Transverse colon (tissue), 4 donors: Measurements from ENCODE around the gene APOBR. TPM values are rescaled to one million over a fixed set of nuclear protein-coding genes. Genes with fewer than 3 reads are reported as not detected.

Experiments used
- DNase-seq: peaks from one replicate; pipeline ENCODE4 v3.0.0-alpha.2; 2019
- H3K27ac ChIP-seq, 4 donors: fragments of 200-600 bp; sonication (generic); 2 replicates each; pipeline ENCODE4 v1.5.1; 2016 to 2018; ENCODE audit warnings: inconsistent platforms in 4 of 4
- H3K27me3 ChIP-seq: fragments of 200-600 bp; sonication (generic); 2 replicates; pipeline ENCODE4 v1.5.1; 2017; ENCODE audit warnings: inconsistent platforms
- H3K36me3 ChIP-seq, 4 donors: fragments of 200-600 bp; sonication (generic); 2 replicates each; pipeline ENCODE4 v1.5.1; 2017 to 2019; ENCODE audit warnings: inconsistent platforms in 4 of 4
- H3K4me1 ChIP-seq, 4 donors: fragments of 200-600 bp; sonication (generic); 2 replicates each; pipeline ENCODE4 v1.5.1; 2017 to 2020; ENCODE audit warnings: inconsistent platforms in 4 of 4
- H3K4me3 ChIP-seq, 4 donors: fragments of 200-600 bp; sonication (generic); 1 replicate in 1 of 4; 2 replicates in 3 of 4; pipeline versions ENCODE4 v1.5.1 to v1.6.1; 2017 to 2019; ENCODE audit warnings: inconsistent platforms in 4 of 4
- H3K9me3 ChIP-seq, 2 donors: fragments of 200-600 bp; sonication (generic); 2 replicates each; pipeline ENCODE4 v1.5.1; 2017 to 2019; ENCODE audit warnings: inconsistent platforms in 2 of 2
- CTCF ChIP-seq, 5 experiments: fragments of 200-600 bp in 3 of 5; fragments of 450-650 bp in 2 of 5; sonication (generic) in 3 of 5; IDR thresholded peaks; 1 replicate in 2 of 5; 2 replicates in 3 of 5; pipeline ENCODE4 v1.5.1; 2016 to 2017; ENCODE audit warnings: antibody characterized with exemption in 5 of 5, inconsistent platforms in 3 of 5, mild to moderate bottlenecking in 2 of 5, moderate library complexity in 1 of 5
- EP300 ChIP-seq: sonication (generic); formaldehyde crosslinking; IDR thresholded peaks from one replicate; pipeline ENCODE4 v1.6.1; 2017; ENCODE audit warnings: antibody characterized with exemption, low read depth
- POLR2A ChIP-seq: fragments of 450-650 bp; IDR thresholded peaks from one replicate; pipeline ENCODE4 v1.6.1; 2016; ENCODE audit warnings: antibody characterized with exemption, mild to moderate bottlenecking, moderate library complexity
- POLR2AphosphoS5 ChIP-seq, 3 donors: sonication (generic); formaldehyde crosslinking; IDR thresholded peaks; one replicate each; pipeline ENCODE4 v1.6.1; 2016; ENCODE audit warnings: antibody characterized with exemption in 3 of 3
- WGBS, 2 donors: methylation state at CpG; one replicate each; pipeline ENCODE4 v1.1.5; 2018; ENCODE audit warnings: low coverage in 1 of 2; 5-methylcytosine and 5-hydroxymethylcytosine counted together
- in situ Hi-C, 4 donors: fragments of 200-750 bp; cut with MboI; loops; one replicate each; pipeline versions ENCODE4 v1.15.0 to v1.15.1; 2017; ENCODE audit warnings: low sequenced_read_pairs in 3 of 4, low pct_ligation_motif_present in 1 of 4, low pct_unique_long_range_greater_than_20kb in 1 of 4
- intact Hi-C: fragments of 100-400 bp; cut with DNase I; formaldehyde crosslinking; loops from one replicate; pipeline ENCODE4 v1.15.1; 2023; ENCODE audit warnings: low total_unique reads
- total RNA-seq, 4 donors: library from RNA; depleted of rRNA; stranded (reverse); fragments of >200 nt; gene quantifications; one replicate each; pipeline ENCODE4 v1.1.0, GENCODE V29; 2016

The APOBR gene
- total RNA-seq, 4 donors from 2014 or later: 60.0 to 96.9 (median 61.7) TPM

- in situ Hi-C loops: loop anchor here in 1 of 4 donors (10.0 kb wide), 1 partner anchor 59 kb away; no protein-coding TSS in a partner anchor
- Histone ChIP-seq H3K27ac (no peak overlapping the region), H3K4me3 (no peak overlapping the region), H3K36me3 (peaks cover 0 to 49% (median 21%) of the 10 kb centered on the region in 4 donors), H3K27me3 (no peaks in the 10 kb centered on the region), H3K9me3 (no peaks in the 10 kb centered on the region), H3K4me1 (peaks cover 10 to 55% (median 15%) of the 10 kb centered on the region in 4 donors)
- 97% methylated on average over 4 of the region's 5 CpGs; no CpG with 5 or more reads in 1 of the 2 donors for WGBS, 2 donors
- TF ChIP-seq POLR2AphosphoS5 (IDR thresholded peaks at IDR 0.05) (no peak), POLR2A (no peak), EP300 (no peak), CTCF (IDR thresholded peaks at IDR 0.05) (no peak)
- no peak for DNase-seq
- intact Hi-C loops: loop anchor here (5.0 kb wide), 2 partner anchors 66 to 131 kb away; partner anchors contain the start of gene SGF29
Measured at GRCh38 chr16:28486266-28486665, 8.2 kb upstream of the APOBR start.

GRCh38 chr16:28491230-28491969, 3.0 kb upstream of the APOBR start:
- intact Hi-C loops: loop anchor here (1.0 kb wide), 1 partner anchor 47 kb away; the partner anchor contains the start of gene NUPR1
- WGBS, 2 donors: 0 to 2% methylated on average over 2 to 42 of the region's 42 CpGs

GRCh38 chr16:28491970-28492474, 2.4 kb upstream of the APOBR start, which contains the start of gene CLN3:
CLN3 (minus strand) TSS chr16:28492074; CDS start chr16:28491759, 315 bp downstream.
- intact Hi-C loops: loop anchor here (1.0 kb wide), 1 partner anchor 46 kb away; the partner anchor contains the start of gene NUPR1
- TF ChIP-seq CTCF (IDR thresholded peaks at IDR 0.05) (no peak), POLR2A (peak; percentile 53), POLR2AphosphoS5 (IDR thresholded peaks at IDR 0.05) (peak; percentile 62 to 78 (median 72)), EP300 (no peak)
- 0 to 1% methylated on average over 2 to 21 of the region's 21 CpGs for WGBS, 2 donors
- H3K4me1 ChIP-seq: peaks cover 5 to 70% (median 37%) of the 10 kb centered on the region in 4 donors
- peak within 1 kb of the TSS; percentile 61 to 100 (median 86) for H3K4me3 ChIP-seq
- no peaks in the 10 kb centered on the region for H3K27me3 ChIP-seq
- H3K9me3 ChIP-seq: no peaks in the 10 kb centered on the region
- H3K36me3 ChIP-seq: peaks cover 0 to 15% (median 7%) of the 10 kb centered on the region in 4 donors
- peak within 1 kb of the TSS; percentile 89 to 98 (median 95) for H3K27ac ChIP-seq
- in situ Hi-C loops: no loop called here
- DNase-seq: peak; percentile 94

More at GRCh38 chr16:28491230-28491969, 3.0 kb upstream of the APOBR start:
- DNase-seq: peak; percentile 53
- Histone ChIP-seq H3K9me3 (no peaks in the 10 kb centered on the region), H3K4me1 (peaks cover 5 to 64% (median 31%) of the 10 kb centered on the region in 4 donors), H3K27me3 (no peaks in the 10 kb centered on the region), H3K36me3 (peaks cover 0 to 16% (median 8%) of the 10 kb centered on the region in 4 donors), H3K27ac (peak overlapping the region; percentile 89 to 98 (median 95)), H3K4me3 (peak overlapping the region; percentile 61 to 100 (median 86))
- TF ChIP-seq POLR2A (no peak), CTCF (IDR thresholded peaks at IDR 0.05) (peak; percentile 21 to 54 (median 30))
- in situ Hi-C loops: no loop called here

- H3K4me1 ChIP-seq: peaks cover 5 to 73% (median 39%) of the 10 kb centered on the region in 4 donors
- no peaks in the 10 kb centered on the region for H3K27me3 ChIP-seq
- in situ Hi-C loops: no loop called here
- peaks cover 0 to 15% (median 7%) of the 10 kb centered on the region in 4 donors for H3K36me3 ChIP-seq
- peak overlapping the region; percentile 89 to 98 (median 95) for H3K27ac ChIP-seq
- no peak for DNase-seq
- no peaks in the 10 kb centered on the region for H3K9me3 ChIP-seq
- TF ChIP-seq POLR2A (no peak), POLR2AphosphoS5 (IDR thresholded peaks at IDR 0.05) (no peak), CTCF (IDR thresholded peaks at IDR 0.05) (no peak), EP300 (no peak)
- peak overlapping the region in 2 of 4 donors; percentile 80 to 100 for H3K4me3 ChIP-seq
- intact Hi-C loops: no loop called here
- 41 to 52% methylated on average over 2 to 4 of the region's 4 CpGs for WGBS, 2 donors
Measured at GRCh38 chr16:28492511-28492910, 1.9 kb upstream of the APOBR start.
